Caco-2 (cell line): ENCODE data around the gene SAMSN1. TPM values are rescaled to one million over a fixed set of nuclear protein-coding genes. Genes with fewer than 3 reads are reported as not detected.

Experiments
- BruUV-seq: library from RNA; stranded (reverse); fragments of 400-500 nt; replicated peaks from 2 replicates; lab custom pipeline; 2021; lab: Mats Ljungman, UMichigan
- CTCF ChIA-PET: fragments of 300-600 bp; sonication (Branson Sonifier 250); formaldehyde crosslinking; loops from one replicate; lab custom pipeline; 2022; ENCODE audit warnings: antibody characterized with exemption; lab: Charles Lee
- POLR2A ChIA-PET: fragments of 300-600 bp; sonication (Branson Sonifier 250); formaldehyde crosslinking; loops from one replicate; lab custom pipeline; 2022; ENCODE audit warnings: antibody characterized with exemption; lab: Charles Lee
- DNase-seq, 2 experiments: peaks; one replicate each; pipeline versions ENCODE4 v3.0.0 to v3.0.0-alpha.2; 2020 to 2022
- H3K27me3 ChIP-seq: replicated peaks from 2 replicates; pipeline ENCODE4 v1.6.0; 2011; ENCODE audit warnings: low read length; ENCODE audit not compliant: control insufficient read depth, insufficient read depth
- H3K36me3 ChIP-seq: 2 replicates; pipeline ENCODE4 v1.5.1; 2011; ENCODE audit warnings: low read length; ENCODE audit not compliant: control insufficient read depth, insufficient read depth
- H3K4me1 ChIP-seq: fragments of 250-450 bp; sonication (Bioruptor Pico); 2 replicates; pipeline ENCODE4 v1.5.1; 2020; ENCODE audit warnings: mild to moderate bottlenecking
- H3K4me3 ChIP-seq: 2 replicates; pipeline ENCODE4 v1.5.1; 2011; ENCODE audit warnings: low read depth, mild to moderate bottlenecking, control low read depth, low read length
- H3K9me3 ChIP-seq: fragments of 250-450 bp; sonication (Bioruptor Pico); 2 replicates; pipeline ENCODE4 v1.5.1; 2020; ENCODE audit warnings: mild to moderate bottlenecking, moderate library complexity
- H3K27ac Mint-ChIP-seq: one replicate; pipeline ENCODE4 v1.8.0; 2022; ENCODE audit warnings: mixed read lengths; ENCODE audit not compliant: unreplicated experiment
- H3K27me3 Mint-ChIP-seq: one replicate; pipeline ENCODE4 v1.8.0; 2022; ENCODE audit warnings: mixed read lengths; ENCODE audit not compliant: insufficient read depth, unreplicated experiment
- H3K36me3 Mint-ChIP-seq: one replicate; pipeline ENCODE4 v1.8.0; 2022; ENCODE audit warnings: mild to moderate bottlenecking, mixed read lengths; ENCODE audit not compliant: insufficient read depth, unreplicated experiment
- H3K4me1 Mint-ChIP-seq: one replicate; pipeline ENCODE4 v1.8.0; 2022; ENCODE audit warnings: low read depth, mixed read lengths; ENCODE audit not compliant: unreplicated experiment
- H3K4me3 Mint-ChIP-seq: one replicate; pipeline ENCODE4 v1.8.0; 2022; ENCODE audit warnings: mild to moderate bottlenecking, moderate library complexity, mixed read lengths; ENCODE audit not compliant: unreplicated experiment
- H3K9me3 Mint-ChIP-seq: one replicate; pipeline ENCODE4 v1.8.0; 2022; ENCODE audit warnings: mixed read lengths; ENCODE audit not compliant: unreplicated experiment
- CTCF ChIP-seq, 2 experiments: fragments of 200-600 bp in 1 of 2; IDR thresholded peaks; 1 replicate in 1 of 2; 2 replicates in 1 of 2; pipeline versions ENCODE4 v1.5.1 to v1.8.0; 2011 to 2022; ENCODE audit warnings: antibody characterized with exemption in 1 of 2, control low read depth in 1 of 2, inconsistent platforms in 1 of 2, low read depth in 1 of 2, low read length in 1 of 2, mild to moderate bottlenecking in 1 of 2, moderate library complexity in 1 of 2; ENCODE audit not compliant: insufficient read depth in 1 of 2, severe bottlenecking in 1 of 2, unreplicated experiment in 1 of 2
- intact Hi-C: fragments of 100-400 bp; cut with micrococcal nuclease; formaldehyde crosslinking; loops from one replicate; pipeline ENCODE4 v1.10.0; 2022; ENCODE audit not compliant: unreplicated experiment
- total RNA-seq: library from RNA; stranded (reverse); gene quantifications from 2 replicates; pipeline ENCODE4 v1.2.3, GENCODE V29; 2022

Gene SAMSN1
- total RNA-seq, 1 experiment from 2014 or later = not detected

GRCh38 chr21:14582934-14583628 lies 37.0 kb upstream of the SAMSN1 start:
- H3K36me3 Mint-ChIP-seq = no peaks in the 10 kb centered on the region
- Histone ChIP-seq H3K36me3 (no peaks in the 10 kb centered on the region), H3K27me3 (no peaks in the 10 kb centered on the region), H3K4me3 (no peak overlapping the region), H3K9me3 (no peaks in the 10 kb centered on the region), H3K4me1 (no peaks in the 10 kb centered on the region)
- H3K27me3 Mint-ChIP-seq = no peaks in the 10 kb centered on the region
- intact Hi-C loops = no loop called here
- no peaks in the 10 kb centered on the region for H3K9me3 Mint-ChIP-seq
- CTCF ChIA-PET = no interaction called here
- DNase-seq = no peak
- TF ChIP-seq CTCF (IDR thresholded peaks at IDR 0.05; ENCODE audit: insufficient read depth in 1 of 2, low read depth in 1 of 2, low read length in 1 of 2, severe bottlenecking in 1 of 2, unreplicated experiment in 1 of 2) = no peak
- no peaks in the 10 kb centered on the region for H3K4me1 Mint-ChIP-seq
- POLR2A ChIA-PET = no interaction called here
- no peak overlapping the region for H3K4me3 Mint-ChIP-seq
- no peak overlapping the region for H3K27ac Mint-ChIP-seq
- BruUV-seq = no TSS peak

GRCh38 chr21:14581902-14582457 lies 35.9 kb upstream of the SAMSN1 start:
- no peak for TF ChIP-seq CTCF (IDR thresholded peaks at IDR 0.05; ENCODE audit: insufficient read depth in 1 of 2, low read depth in 1 of 2, low read length in 1 of 2, severe bottlenecking in 1 of 2, unreplicated experiment in 1 of 2)
- Mint-ChIP-seq H3K27ac (no peak overlapping the region), H3K4me3 (no peak overlapping the region), H3K27me3 (no peaks in the 10 kb centered on the region), H3K36me3 (no peaks in the 10 kb centered on the region), H3K9me3 (no peaks in the 10 kb centered on the region), H3K4me1 (no peaks in the 10 kb centered on the region)
- ChIA-PET POLR2A (no interaction called here), CTCF (no interaction called here)
- H3K4me3 ChIP-seq = no peak overlapping the region
- intact Hi-C loops = no loop called here
- BruUV-seq = no TSS peak
- no peaks in the 10 kb centered on the region for H3K36me3 ChIP-seq
- H3K27me3 ChIP-seq = no peaks in the 10 kb centered on the region
- H3K9me3 ChIP-seq = no peaks in the 10 kb centered on the region
- H3K4me1 ChIP-seq = no peaks in the 10 kb centered on the region
- DNase-seq = no peak

GRCh38 chr21:14573244-14573643 lies 27.1 kb upstream of the SAMSN1 start:
- CTCF ChIA-PET = no interaction called here
- Mint-ChIP-seq H3K27me3 (no peaks in the 10 kb centered on the region), H3K9me3 (no peaks in the 10 kb centered on the region), H3K4me3 (no peak overlapping the region), H3K4me1 (no peaks in the 10 kb centered on the region), H3K36me3 (no peaks in the 10 kb centered on the region), H3K27ac (no peak overlapping the region)
- intact Hi-C loops = no loop called here
- no peaks in the 10 kb centered on the region for H3K27me3 ChIP-seq
- BruUV-seq = no TSS peak
- TF ChIP-seq CTCF (IDR thresholded peaks at IDR 0.05; ENCODE audit: insufficient read depth in 1 of 2, low read depth in 1 of 2, low read length in 1 of 2, severe bottlenecking in 1 of 2, unreplicated experiment in 1 of 2) = no peak
- no peak overlapping the region for H3K4me3 ChIP-seq
- no peaks in the 10 kb centered on the region for H3K4me1 ChIP-seq
- POLR2A ChIA-PET = no interaction called here
- no peaks in the 10 kb centered on the region for H3K36me3 ChIP-seq
- no peaks in the 10 kb centered on the region for H3K9me3 ChIP-seq
- no peak for DNase-seq
